Ovary (tissue), 9 donors: Measurements from ENCODE around the gene NECTIN1. TPM values are rescaled to one million over a fixed set of nuclear protein-coding genes. Genes with fewer than 3 reads are reported as not detected.

Experiments
- DNase-seq, 5 donors: peaks; one replicate each; pipeline ENCODE4 v3.0.0-alpha.2; 2019 to 2020
- H3K27ac ChIP-seq, 2 donors: fragments of 200-600 bp; one replicate each; pipeline versions ENCODE4 v1.5.1 to v1.8.0; 2019 to 2022
- H3K27me3 ChIP-seq: fragments of 200-600 bp; one replicate; pipeline ENCODE4 v1.8.0; 2022
- H3K36me3 ChIP-seq: fragments of 200-600 bp; sonication (generic); one replicate; pipeline ENCODE4 v1.5.1; 2019
- H3K4me1 ChIP-seq: one replicate; pipeline ENCODE4 v1.8.1; 2013; ENCODE audit warnings: mild to moderate bottlenecking, moderate library complexity; ENCODE audit not compliant: insufficient read depth
- H3K4me3 ChIP-seq: fragments of 200-600 bp; sonication (generic); one replicate; pipeline ENCODE4 v1.5.1; 2017
- H3K9me3 ChIP-seq, 2 donors: fragments of 200-600 bp in 1 of 2; sonication (generic) in 1 of 2; one replicate each; pipeline versions ENCODE4 v1.5.1 to v1.8.1; 2013 to 2019; ENCODE audit warnings: mild to moderate bottlenecking in 1 of 2, moderate library complexity in 1 of 2
- EP300 ChIP-seq: sonication (generic); formaldehyde crosslinking; IDR thresholded peaks from one replicate; pipeline ENCODE4 v1.6.1; 2017; ENCODE audit warnings: antibody characterized with exemption
- POLR2A ChIP-seq: fragments of 450-650 bp; IDR thresholded peaks from one replicate; pipeline ENCODE4 v1.6.1; 2017; ENCODE audit warnings: antibody characterized with exemption, mild to moderate bottlenecking, moderate library complexity
- WGBS, 3 donors: extraction: QIAGEN DNeasy Blood & Tissue Kit in 1 of 3; methylation state at CpG; one replicate each; pipeline versions ENCODE4 v1.1.5 to v1.1.7; 2013 to 2017; 5-methylcytosine and 5-hydroxymethylcytosine counted together
- intact Hi-C, 4 donors: fragments of 100-400 bp; cut with DNase I; formaldehyde crosslinking; loops; one replicate each; pipeline versions ENCODE4 v1.11.0 to v1.15.1; 2022 to 2023
- polyA plus RNA-seq, 2 donors: library from polyadenylated mRNA; stranded (reverse); fragments of 200-250 nt in 1 of 2; fragments of 350-450 nt in 1 of 2; fragmentation: Illumina TruSeq in 1 of 2; extraction: RNeasy Lipid Tissue Mini Kit (QIAGEN cat#74804) in 1 of 2; gene quantifications; one replicate each; pipeline ENCODE4 v1.2.3, GENCODE V29; 2013 to 2014
- total RNA-seq, 7 donors: library from RNA; depleted of rRNA in 2 of 7; stranded (reverse); fragments of >200 nt in 2 of 7; fragmentation: NEBNext Ultra II Directional in 3 of 7; extraction: Animal tissue kit (Norgen Biotek cat#: 25700) in 3 of 7; gene quantifications; one replicate each; pipeline versions ENCODE4 v1.1.0 to v1.2.4, GENCODE V29; 2016 to 2023
- TF ChIP-seq, protein P1 (sequence below), 3 donors: fragments of 450-650 bp in 2 of 3; fragments of 200-600 bp in 1 of 3; IDR thresholded peaks; one replicate each; pipeline versions ENCODE4 v1.5.1 to v1.8.0; 2016 to 2022; ENCODE audit warnings: antibody characterized with exemption in 3 of 3, mild to moderate bottlenecking in 1 of 3
- donor health status: DM: no; HTN: no; CAD: no; lungs with moderate emphysema.
- donor health status: DM: no; HTN: no; CAD: no.
- donor health status: Bipolar disorder and iron deficiency.
- donor health status: DM: yes; HTN: yes; CAD: no.
- donor health status: DM: no; HTN: no; CAD: no.
- donor health status: DM: yes; HTN: yes; CAD: no.

The NECTIN1 gene
- total and polyA plus RNA-seq, 9 donors: 1.5 to 12.1 (median 5.7) TPM

DNA sequence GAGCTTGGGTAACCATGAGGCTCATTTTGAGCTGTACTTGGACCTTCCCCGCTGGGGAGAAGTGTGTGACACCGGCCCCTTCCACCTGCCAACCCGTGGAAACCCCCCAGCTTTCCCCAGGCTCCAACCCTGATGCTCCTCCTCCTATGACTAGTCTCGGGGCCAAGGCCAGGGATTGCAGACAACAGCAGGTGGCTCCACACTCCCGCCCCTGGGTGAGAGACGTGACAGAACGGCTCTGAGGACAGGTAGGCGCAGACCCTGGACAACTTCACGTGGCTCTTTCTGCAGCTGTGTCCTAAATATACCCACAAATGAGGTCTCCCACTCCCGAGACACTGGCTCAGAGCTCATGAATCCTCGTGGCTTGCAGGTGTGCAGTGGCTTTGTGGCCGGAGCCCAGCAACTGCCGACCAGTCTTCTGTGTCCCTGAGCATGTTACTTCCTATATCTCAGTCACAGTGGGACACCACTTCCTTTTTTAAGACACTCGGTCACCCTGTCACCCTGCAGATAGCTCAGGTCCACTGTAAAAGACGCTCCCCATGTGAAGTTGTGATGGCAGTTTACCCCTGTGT, 55.2 kb downstream of the NECTIN1 start:
- Histone ChIP-seq H3K36me3 (no peaks in the 10 kb centered on the region), H3K4me3 (no peak overlapping the region), H3K27ac (no peak overlapping the region), H3K4me1 (peaks cover 9% of the 10 kb centered on the region), H3K27me3 (no peaks in the 10 kb centered on the region), H3K9me3 (no peaks in the 10 kb centered on the region)
- intact Hi-C loops: loop anchor here in 3 of 4 donors (5.0 kb wide), 1 partner anchor 53 kb away; the partner anchor contains the start of gene NECTIN1 (in 3 of the 3)
- TF ChIP-seq POLR2A (no peak), EP300 (no peak)
- TF ChIP-seq, protein P1, sequence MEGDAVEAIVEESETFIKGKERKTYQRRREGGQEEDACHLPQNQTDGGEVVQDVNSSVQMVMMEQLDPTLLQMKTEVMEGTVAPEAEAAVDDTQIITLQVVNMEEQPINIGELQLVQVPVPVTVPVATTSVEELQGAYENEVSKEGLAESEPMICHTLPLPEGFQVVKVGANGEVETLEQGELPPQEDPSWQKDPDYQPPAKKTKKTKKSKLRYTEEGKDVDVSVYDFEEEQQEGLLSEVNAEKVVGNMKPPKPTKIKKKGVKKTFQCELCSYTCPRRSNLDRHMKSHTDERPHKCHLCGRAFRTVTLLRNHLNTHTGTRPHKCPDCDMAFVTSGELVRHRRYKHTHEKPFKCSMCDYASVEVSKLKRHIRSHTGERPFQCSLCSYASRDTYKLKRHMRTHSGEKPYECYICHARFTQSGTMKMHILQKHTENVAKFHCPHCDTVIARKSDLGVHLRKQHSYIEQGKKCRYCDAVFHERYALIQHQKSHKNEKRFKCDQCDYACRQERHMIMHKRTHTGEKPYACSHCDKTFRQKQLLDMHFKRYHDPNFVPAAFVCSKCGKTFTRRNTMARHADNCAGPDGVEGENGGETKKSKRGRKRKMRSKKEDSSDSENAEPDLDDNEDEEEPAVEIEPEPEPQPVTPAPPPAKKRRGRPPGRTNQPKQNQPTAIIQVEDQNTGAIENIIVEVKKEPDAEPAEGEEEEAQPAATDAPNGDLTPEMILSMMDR (IDR thresholded peaks at IDR 0.05): no peak
- no peak for DNase-seq
- WGBS, 3 donors: 81 to 89% (median 86%) methylated on average over 15 of the region's 15 CpGs

DNA sequence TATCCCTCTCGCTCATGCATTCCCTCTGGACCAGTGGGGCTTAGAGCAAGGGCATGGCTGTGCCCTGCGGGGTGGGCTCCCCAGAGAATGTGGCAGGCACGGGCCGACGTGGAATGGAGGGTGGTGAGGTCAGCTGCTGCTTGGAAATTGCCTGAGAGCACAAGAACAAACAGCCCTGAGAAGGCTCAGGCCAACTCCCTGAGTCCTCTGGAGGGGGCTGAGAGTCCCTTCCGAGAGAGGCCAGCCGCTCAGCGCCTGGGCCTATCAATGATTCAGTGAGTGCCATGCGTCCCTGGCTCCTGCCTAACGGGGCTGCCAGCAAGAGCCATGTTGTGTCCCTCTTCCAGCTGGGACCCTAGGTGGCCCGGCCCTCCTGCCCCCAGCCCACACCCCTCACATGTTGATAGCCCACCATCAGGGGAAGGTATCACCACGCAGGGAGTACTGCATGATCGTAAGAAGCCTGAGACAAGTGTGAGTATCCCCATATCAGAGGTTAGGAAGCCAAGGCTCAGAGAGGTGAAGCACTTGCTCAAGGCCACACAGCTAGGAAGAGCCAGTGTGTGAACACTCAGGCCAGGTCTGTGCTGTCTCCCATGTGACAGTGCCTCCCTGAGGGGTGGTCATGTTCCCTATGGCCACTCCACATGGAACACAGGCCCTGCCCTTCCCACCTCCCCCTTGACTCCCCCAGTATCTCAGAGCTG, 55.8 kb downstream of the NECTIN1 start:
- Histone ChIP-seq H3K4me1 (peaks cover 9% of the 10 kb centered on the region), H3K36me3 (no peaks in the 10 kb centered on the region), H3K4me3 (no peak overlapping the region), H3K27ac (no peak overlapping the region), H3K27me3 (no peaks in the 10 kb centered on the region), H3K9me3 (no peaks in the 10 kb centered on the region)
- no peak for DNase-seq
- TF ChIP-seq POLR2A: no peak
- TF ChIP-seq, protein P1 (IDR thresholded peaks at IDR 0.05): no peak
- no peak for TF ChIP-seq EP300
- WGBS, 3 donors: 76 to 85% (median 84%) methylated on average over 13 of the region's 13 CpGs
- intact Hi-C loops: loop anchor here in 3 of 4 donors (5.0 kb wide), 1 partner anchor 54 kb away; the partner anchor contains the start of gene NECTIN1 (in 3 of the 3)

DNA sequence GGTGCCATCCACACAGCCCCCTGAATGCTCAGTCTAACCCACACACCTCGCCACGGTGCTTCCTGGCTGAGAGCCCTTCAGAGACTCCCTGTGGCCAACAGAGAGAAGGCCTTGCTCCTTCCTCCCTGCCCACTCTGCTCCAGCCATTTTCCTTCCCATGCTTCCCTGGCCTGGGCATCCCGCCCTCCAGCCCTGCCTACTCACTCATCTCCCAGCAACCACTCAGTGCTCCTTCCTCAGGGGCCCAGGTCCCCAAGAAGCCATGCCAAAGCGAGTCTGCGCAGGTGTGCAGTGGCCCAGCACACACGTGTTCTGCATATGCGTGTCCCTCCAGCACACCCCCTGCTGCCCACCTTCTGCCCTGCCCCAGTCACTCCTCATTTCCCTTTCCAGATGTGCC, 56.4 kb downstream of the NECTIN1 start:
- H3K9me3 ChIP-seq: no peaks in the 10 kb centered on the region
- no peak overlapping the region for H3K27ac ChIP-seq
- intact Hi-C loops: loop anchor here in 3 of 4 donors (5.0 kb wide), 1 partner anchor 55 kb away; the partner anchor contains the start of gene NECTIN1 (in 3 of the 3)
- no peak overlapping the region for H3K4me3 ChIP-seq
- H3K36me3 ChIP-seq: no peaks in the 10 kb centered on the region
- WGBS, 3 donors: 85 to 90% (median 86%) methylated on average over 7 of the region's 7 CpGs
- no peaks in the 10 kb centered on the region for H3K27me3 ChIP-seq
- peaks cover 9% of the 10 kb centered on the region for H3K4me1 ChIP-seq
- no peak for DNase-seq
- TF ChIP-seq EP300: no peak
- TF ChIP-seq, protein P1 (IDR thresholded peaks at IDR 0.05): no peak
- TF ChIP-seq POLR2A: no peak

DNA sequence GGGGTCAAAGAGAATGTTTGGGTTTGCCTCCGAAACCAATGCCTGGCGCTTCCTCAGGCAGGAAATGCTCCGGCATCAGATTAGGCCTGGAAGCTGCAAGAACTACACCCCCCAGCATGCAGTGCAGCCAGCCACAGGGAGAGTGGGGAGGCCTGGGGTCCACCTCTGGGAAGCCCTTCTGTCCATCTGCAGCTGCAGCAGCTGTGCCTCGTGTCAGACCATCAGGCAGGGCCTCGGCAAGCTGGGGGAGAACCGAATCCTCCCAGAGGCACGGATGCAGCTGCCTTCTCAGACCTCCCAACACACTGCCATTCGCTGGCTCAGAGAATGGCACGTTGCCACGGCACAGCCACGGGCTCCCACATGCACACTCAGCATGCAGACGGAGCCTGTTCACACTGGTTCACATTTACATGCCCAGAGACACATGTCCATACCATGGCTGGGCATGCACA, 57.4 kb downstream of the NECTIN1 start:
- WGBS, 3 donors: 0 to 11% (median 3%) methylated on average over 12 of the region's 12 CpGs
- DNase-seq: peak; percentile 36 to 71 (median 60)
- Histone ChIP-seq H3K27ac (no peak overlapping the region), H3K9me3 (no peaks in the 10 kb centered on the region), H3K36me3 (no peaks in the 10 kb centered on the region), H3K27me3 (no peaks in the 10 kb centered on the region), H3K4me1 (peaks cover 9% of the 10 kb centered on the region), H3K4me3 (no peak overlapping the region)
- intact Hi-C loops: loop anchor here in 3 of 4 donors (5.0 kb wide), 1 partner anchor 56 kb away; the partner anchor contains the start of gene NECTIN1 (in 3 of the 3)
- TF ChIP-seq EP300 (no peak), POLR2A (no peak)
- TF ChIP-seq, protein P1 (IDR thresholded peaks at IDR 0.05): no peak
